ENCODE results near the gene IQGAP1.

IQGAP1 gene

GRCh38 chr15:90459368-90459767, 71.3 kb downstream of the IQGAP1 start:
- Histone ChIP-seq H3K9ac (ENCODE audit: low read length) (no peak overlapping the region), H3K36me3 (ENCODE audit: insufficient read depth, low read length) (peaks cover 82% of the 10 kb centered on the region), H3K79me2 (ENCODE audit: insufficient read depth, low read length) (no peaks in the 10 kb centered on the region), H3F3A (ENCODE audit: insufficient read depth, low read length) (no peaks in the 10 kb centered on the region), H3K4me3 (ENCODE audit: low read depth, low read length, poor library complexity, severe bottlenecking) (no peak overlapping the region), H3K4me2 (ENCODE audit: low read length) (no peak overlapping the region), H3K27me3 (ENCODE audit: insufficient read depth, low read length) (no peaks in the 10 kb centered on the region), H2AFZ (ENCODE audit: low read length) (no peak overlapping the region), H3K9me3 (ENCODE audit: low read length) (no peaks in the 10 kb centered on the region), H3K27ac (ENCODE audit: low read depth, low read length, poor library complexity, severe bottlenecking) (no peak overlapping the region), H3K4me1 (ENCODE audit: insufficient read depth, low read length, severe bottlenecking) (no peaks in the 10 kb centered on the region), H3K9me2 (ENCODE audit: low read depth, low read length) (no peaks in the 10 kb centered on the region), H4K20me1 (ENCODE audit: insufficient read depth, low read length) (no peaks in the 10 kb centered on the region)
- TF ChIP-seq CTCF (IDR thresholded peaks at IDR 0.05; ENCODE audit: low read length), result no peak
- no peak for TF ChIP-seq EZH2 (IDR thresholded peaks at IDR 0.05; ENCODE audit: borderline replicate concordance, low read length)

- H3F3A ChIP-seq (ENCODE audit: insufficient read depth, low read length), result no peaks in the 10 kb centered on the region
- no peak overlapping the region for H3K4me2 ChIP-seq (ENCODE audit: low read length)
- no peak overlapping the region for H3K27ac ChIP-seq (ENCODE audit: low read depth, low read length, poor library complexity, severe bottlenecking)
- H3K9me2 ChIP-seq (ENCODE audit: low read depth, low read length), result no peaks in the 10 kb centered on the region
- H3K9ac ChIP-seq (ENCODE audit: low read length), result no peak overlapping the region
- no peaks in the 10 kb centered on the region for H3K79me2 ChIP-seq (ENCODE audit: insufficient read depth, low read length)
- no peaks in the 10 kb centered on the region for H3K27me3 ChIP-seq (ENCODE audit: insufficient read depth, low read length)
- H4K20me1 ChIP-seq (ENCODE audit: insufficient read depth, low read length), result no peaks in the 10 kb centered on the region
- TF ChIP-seq EZH2 (IDR thresholded peaks at IDR 0.05; ENCODE audit: borderline replicate concordance, low read length) (no peak), CTCF (IDR thresholded peaks at IDR 0.05; ENCODE audit: low read length) (no peak)
- H3K9me3 ChIP-seq (ENCODE audit: low read length), result no peaks in the 10 kb centered on the region
- peaks cover 80% of the 10 kb centered on the region for H3K36me3 ChIP-seq (ENCODE audit: insufficient read depth, low read length)
- H2AFZ ChIP-seq (ENCODE audit: low read length), result no peak overlapping the region
- H3K4me3 ChIP-seq (ENCODE audit: low read depth, low read length, poor library complexity, severe bottlenecking), result no peak overlapping the region
- no peaks in the 10 kb centered on the region for H3K4me1 ChIP-seq (ENCODE audit: insufficient read depth, low read length, severe bottlenecking)
Observed at GRCh38 chr15:90460142-90460824, 72.2 kb downstream of the IQGAP1 start.

GRCh38 chr15:90463381-90463780, 75.3 kb downstream of the IQGAP1 start:
- no peaks in the 10 kb centered on the region for H3K79me2 ChIP-seq (ENCODE audit: insufficient read depth, low read length)
- H2AFZ ChIP-seq (ENCODE audit: low read length), result no peak overlapping the region
- H3F3A ChIP-seq (ENCODE audit: insufficient read depth, low read length), result no peaks in the 10 kb centered on the region
- H3K36me3 ChIP-seq (ENCODE audit: insufficient read depth, low read length), result peaks cover 83% of the 10 kb centered on the region
- H3K4me1 ChIP-seq (ENCODE audit: insufficient read depth, low read length, severe bottlenecking), result no peaks in the 10 kb centered on the region
- H4K20me1 ChIP-seq (ENCODE audit: insufficient read depth, low read length), result no peaks in the 10 kb centered on the region
- H3K9me2 ChIP-seq (ENCODE audit: low read depth, low read length), result no peaks in the 10 kb centered on the region
- no peak overlapping the region for H3K4me2 ChIP-seq (ENCODE audit: low read length)
- H3K9me3 ChIP-seq (ENCODE audit: low read length), result no peaks in the 10 kb centered on the region
- TF ChIP-seq CTCF (IDR thresholded peaks at IDR 0.05; ENCODE audit: low read length) (no peak), EZH2 (IDR thresholded peaks at IDR 0.05; ENCODE audit: borderline replicate concordance, low read length) (no peak)
- H3K4me3 ChIP-seq (ENCODE audit: low read depth, low read length, poor library complexity, severe bottlenecking), result no peak overlapping the region
- no peaks in the 10 kb centered on the region for H3K27me3 ChIP-seq (ENCODE audit: insufficient read depth, low read length)
- H3K9ac ChIP-seq (ENCODE audit: low read length), result no peak overlapping the region
- no peak overlapping the region for H3K27ac ChIP-seq (ENCODE audit: low read depth, low read length, poor library complexity, severe bottlenecking)

All from OCI-LY1 (cell line).